HPDE6-E6E7 (cell line): Measurements from ENCODE around the gene HDDC2.

Experiments used
- DNase-seq: peaks from one replicate; pipeline ENCODE4 v3.0.0; 2011; ENCODE audit warnings: missing footprints; ENCODE audit errors: extremely low spot score

The HDDC2 gene

GRCh38 chr6:125233202-125233601 lies 68.6 kb downstream of the HDDC2 start:
- DNase-seq = no peak

GRCh38 chr6:125232466-125232865 lies 69.3 kb downstream of the HDDC2 start:
- DNase-seq = no peak

GRCh38 chr6:125231574-125232343 lies 70.0 kb downstream of the HDDC2 start:
- DNase-seq = no peak

- DNase-seq = no peak
Observed at GRCh38 chr6:125231133-125231532, 70.6 kb downstream of the HDDC2 start.

- no peak for DNase-seq
Observed at GRCh38 chr6:125230674-125231073, 71.1 kb downstream of the HDDC2 start.

GRCh38 chr6:125228981-125229479 lies 72.7 kb downstream of the HDDC2 start:
- no peak for DNase-seq

- DNase-seq = no peak
Observed at GRCh38 chr6:125227244-125227643, 74.5 kb downstream of the HDDC2 start.
